NT2/D1 (cell line): ENCODE results near the gene OSBPL3.

Source experiments
- DNase-seq: peaks from one replicate; pipeline ENCODE4 v3.0.0-alpha.2; 2011; ENCODE audit warnings: low read depth, low spot score
- H3K27me3 ChIP-seq: 2 replicates; pipeline ENCODE4 v1.6.0; 2011; ENCODE audit warnings: mild to moderate bottlenecking; ENCODE audit not compliant: insufficient read length, insufficient read depth
- H3K36me3 ChIP-seq: 2 replicates; pipeline ENCODE4 v1.6.1; 2011; ENCODE audit warnings: mild to moderate bottlenecking, low read length, mixed read lengths; ENCODE audit not compliant: insufficient read depth, insufficient read length
- H3K4me1 ChIP-seq: 2 replicates; pipeline ENCODE4 v1.5.1; 2011; ENCODE audit not compliant: insufficient read depth, insufficient read length
- H3K4me3 ChIP-seq: 2 replicates; pipeline ENCODE4 v1.5.1; 2011; ENCODE audit warnings: low read depth; ENCODE audit not compliant: insufficient read length
- H3K9ac ChIP-seq: 2 replicates; pipeline ENCODE4 v1.6.0; 2011; ENCODE audit warnings: low read depth; ENCODE audit not compliant: insufficient read length
- H3K9me3 ChIP-seq: 2 replicates; pipeline ENCODE4 v1.5.1; 2011; ENCODE audit warnings: mild to moderate bottlenecking, low read length; ENCODE audit not compliant: insufficient read depth
- SUZ12 ChIP-seq: IDR thresholded peaks from 2 replicates; pipeline ENCODE4 v1.6.1; 2011; ENCODE audit not compliant: insufficient read length, insufficient read depth; ENCODE audit errors: extremely low read depth
- YY1 ChIP-seq: IDR thresholded peaks from 2 replicates; pipeline ENCODE4 v1.6.1; 2011; ENCODE audit not compliant: insufficient read length, insufficient read depth
- ZNF274 ChIP-seq: IDR thresholded peaks from 2 replicates; pipeline ENCODE4 v1.6.1; 2011; ENCODE audit warnings: mild to moderate bottlenecking, low read depth, low read length

Gene OSBPL3

GRCh38 chr7:24784277-24784676, 195.7 kb downstream of the OSBPL3 start:
- no peak for TF ChIP-seq ZNF274
- no peak for TF ChIP-seq SUZ12
- TF ChIP-seq YY1: no peak
- no peak for DNase-seq

GRCh38 chr7:24783698-24784097, 196.3 kb downstream of the OSBPL3 start:
- TF ChIP-seq ZNF274 (no peak), SUZ12 (no peak), YY1 (no peak)
- H3K27me3 ChIP-seq: no peaks in the 10 kb centered on the region
- no peak for DNase-seq
- no peaks in the 10 kb centered on the region for H3K36me3 ChIP-seq
- H3K9ac ChIP-seq: no peak overlapping the region
- H3K9me3 ChIP-seq: peaks cover 22% of the 10 kb centered on the region
- no peak overlapping the region for H3K4me3 ChIP-seq
- H3K4me1 ChIP-seq: no peaks in the 10 kb centered on the region

More at GRCh38 chr7:24784277-24784676, 195.7 kb downstream of the OSBPL3 start:
- Histone ChIP-seq H3K36me3 (no peaks in the 10 kb centered on the region), H3K9me3 (peaks cover 27% of the 10 kb centered on the region), H3K9ac (no peak overlapping the region), H3K4me3 (no peak overlapping the region), H3K27me3 (no peaks in the 10 kb centered on the region), H3K4me1 (no peaks in the 10 kb centered on the region)

GRCh38 chr7:24781106-24781505, 198.9 kb downstream of the OSBPL3 start:
- Histone ChIP-seq H3K27me3 (no peaks in the 10 kb centered on the region), H3K36me3 (no peaks in the 10 kb centered on the region), H3K9me3 (peaks cover 14% of the 10 kb centered on the region; the same call in 1 of the 2 replicates), H3K4me1 (no peaks in the 10 kb centered on the region), H3K9ac (no peak overlapping the region), H3K4me3 (no peak overlapping the region)
- no peak for DNase-seq
- TF ChIP-seq ZNF274 (no peak), YY1 (no peak), SUZ12 (no peak)

GRCh38 chr7:24779283-24779655, 200.7 kb downstream of the OSBPL3 start:
- no peak for DNase-seq
- peaks cover 14% of the 10 kb centered on the region; the same call in 1 of the 2 replicates for H3K9me3 ChIP-seq
- H3K36me3 ChIP-seq: no peaks in the 10 kb centered on the region
- H3K4me3 ChIP-seq: no peak overlapping the region
- no peaks in the 10 kb centered on the region for H3K4me1 ChIP-seq
- no peak for TF ChIP-seq SUZ12
- TF ChIP-seq YY1: no peak
- TF ChIP-seq ZNF274: no peak
- no peak overlapping the region for H3K9ac ChIP-seq
- no peaks in the 10 kb centered on the region for H3K27me3 ChIP-seq

DNA sequence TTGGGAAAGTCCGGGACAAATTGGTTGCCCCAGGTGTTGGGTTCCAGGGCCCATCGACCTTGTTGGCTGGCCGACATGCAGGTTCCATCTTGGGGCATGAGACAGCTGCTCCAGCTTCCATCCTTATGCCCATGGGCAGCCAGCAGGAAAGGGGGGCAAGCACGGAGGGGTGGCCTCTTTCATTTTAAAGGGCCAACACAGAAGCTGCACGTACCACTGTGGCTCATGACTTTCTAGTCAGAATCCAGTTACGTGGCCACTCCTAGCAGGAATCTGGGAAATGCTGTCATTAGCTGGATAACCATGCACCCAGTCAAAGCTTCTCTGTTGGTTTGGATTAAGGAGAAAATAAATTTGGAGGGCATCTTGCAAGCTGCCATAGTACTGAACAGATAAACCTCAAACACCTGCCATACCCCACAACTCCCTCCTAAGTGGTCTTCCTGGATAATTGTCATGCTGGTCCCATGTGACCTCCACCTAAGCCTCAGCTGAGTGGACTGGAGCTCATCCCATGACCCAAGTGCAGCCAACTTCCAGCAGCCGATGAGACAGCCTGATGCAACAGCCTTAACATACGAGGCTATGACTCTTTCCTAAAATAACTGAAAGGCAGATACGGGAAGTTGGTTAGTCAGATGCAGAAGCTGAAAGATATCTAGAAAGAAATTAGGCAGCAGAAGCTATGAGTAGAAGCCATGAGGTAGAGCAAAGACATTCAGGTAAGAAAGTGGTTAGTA, 201.3 kb downstream of the OSBPL3 start:
- no peak for DNase-seq
- Histone ChIP-seq H3K36me3 (no peaks in the 10 kb centered on the region), H3K9ac (no peak overlapping the region), H3K4me3 (no peak overlapping the region), H3K4me1 (no peaks in the 10 kb centered on the region), H3K9me3 (peaks cover 10% of the 10 kb centered on the region; the same call in 1 of the 2 replicates), H3K27me3 (no peaks in the 10 kb centered on the region)
- TF ChIP-seq YY1 (no peak), SUZ12 (no peak), ZNF274 (no peak)

GRCh38 chr7:24777806-24778205, 202.2 kb downstream of the OSBPL3 start:
- TF ChIP-seq ZNF274 (no peak), YY1 (no peak), SUZ12 (no peak)
- no peak for DNase-seq
- Histone ChIP-seq H3K4me3 (no peak overlapping the region), H3K9ac (no peak overlapping the region), H3K36me3 (no peaks in the 10 kb centered on the region), H3K9me3 (0 out of 2 replicates have a peak, but pooled peaks cover under 1% of the 10 kb centered on the region), H3K27me3 (no peaks in the 10 kb centered on the region), H3K4me1 (no peaks in the 10 kb centered on the region)

DNA sequence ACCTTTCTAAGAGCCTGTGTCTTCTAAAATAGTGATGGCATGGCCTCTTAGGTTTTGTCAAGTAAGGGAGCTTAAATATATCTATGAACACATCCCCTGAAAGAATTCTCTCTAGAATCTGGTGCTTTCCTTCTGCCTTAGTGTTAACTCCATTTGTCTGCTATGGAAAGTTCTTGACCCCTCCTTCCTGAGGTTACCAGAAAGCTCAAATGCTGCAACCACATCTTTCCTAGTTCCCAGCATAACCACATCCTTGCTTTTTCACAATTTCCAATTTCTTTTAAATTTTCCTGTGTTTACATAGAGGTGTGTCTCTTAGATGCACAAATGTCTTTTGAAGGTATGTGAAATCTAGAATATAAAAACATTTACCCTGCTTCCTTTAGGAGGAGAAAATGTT, 206.3 kb downstream of the OSBPL3 start:
- TF ChIP-seq ZNF274 (no peak), SUZ12 (no peak), YY1 (no peak)
- DNase-seq: no peak
- Histone ChIP-seq H3K4me3 (no peak overlapping the region), H3K36me3 (no peaks in the 10 kb centered on the region), H3K9me3 (0 out of 2 replicates have a peak, but pooled peaks cover 5% of the 10 kb centered on the region), H3K4me1 (no peaks in the 10 kb centered on the region), H3K27me3 (no peaks in the 10 kb centered on the region), H3K9ac (no peak overlapping the region)
